WTC11 (cell line): ENCODE data around the gene LMTK2. TPM values are rescaled to one million over a fixed set of nuclear protein-coding genes. Genes with fewer than 3 reads are reported as not detected.

Source experiments
- ATAC-seq: fragments of 200-7000 bp; cut with Tn5 transposase; 2 replicates; pipeline ENCODE4 v1.10.0; 2021; ENCODE audit warnings: mild to moderate bottlenecking, moderate library complexity
- CTCF ChIA-PET: fragments of 300-600 bp; sonication (Branson Sonifier 250); formaldehyde crosslinking; loops from one replicate; lab custom pipeline; 2021; ENCODE audit warnings: antibody characterized with exemption; lab: Charles Lee
- POLR2A ChIA-PET: fragments of 350-600 bp; sonication (Branson Sonifier 250); formaldehyde crosslinking; loops from one replicate; lab custom pipeline; 2021; ENCODE audit warnings: antibody characterized with exemption; lab: Charles Lee
- DNase-seq: peaks from one replicate; pipeline ENCODE4 v3.0.0; 2021; ENCODE audit warnings: low spot score
- H3K27ac Mint-ChIP-seq: 2 replicates; pipeline ENCODE4 v1.8.0; 2021; ENCODE audit warnings: mixed read lengths
- H3K27me3 Mint-ChIP-seq: 2 replicates; pipeline ENCODE4 v1.8.0; 2021; ENCODE audit warnings: low read depth, mild to moderate bottlenecking, moderate library complexity, mixed read lengths
- H3K36me3 Mint-ChIP-seq: 2 replicates; pipeline ENCODE4 v1.8.0; 2021; ENCODE audit warnings: mixed read lengths
- H3K4me1 Mint-ChIP-seq: 2 replicates; pipeline ENCODE4 v1.8.0; 2022; ENCODE audit warnings: mixed read lengths
- H3K4me3 Mint-ChIP-seq: 2 replicates; pipeline ENCODE4 v1.8.0; 2021; ENCODE audit warnings: mild to moderate bottlenecking, moderate library complexity, mixed read lengths
- H3K9me3 Mint-ChIP-seq: 2 replicates; pipeline ENCODE4 v1.8.0; 2021; ENCODE audit warnings: mixed read lengths
- ARID4B ChIP-seq: sonication (generic); formaldehyde crosslinking; IDR thresholded peaks from 2 replicates; pipeline ENCODE4 v1.8.0; 2023; ENCODE audit warnings: missing genetic modification reagents, mild to moderate bottlenecking, borderline replicate concordance
- CDX4 ChIP-seq: fragments of 250-450 bp; sonication (Bioruptor Pico); IDR thresholded peaks from 2 replicates; pipeline ENCODE4 v1.9.0; 2021; ENCODE audit warnings: moderate library complexity, mild to moderate bottlenecking, inconsistent platforms, borderline replicate concordance
- ESRRA ChIP-seq: sonication (generic); formaldehyde crosslinking; IDR thresholded peaks from 2 replicates; pipeline ENCODE4 v1.8.1; 2022; ENCODE audit warnings: mild to moderate bottlenecking, missing genetic modification reagents, borderline replicate concordance
- ETV6 ChIP-seq: sonication (generic); formaldehyde crosslinking; IDR thresholded peaks from 2 replicates; pipeline ENCODE4 v1.8.1; 2022; ENCODE audit warnings: mild to moderate bottlenecking, missing genetic modification reagents
- FOXJ3 ChIP-seq: sonication (generic); formaldehyde crosslinking; IDR thresholded peaks from 2 replicates; pipeline ENCODE4 v1.9.0; 2021; ENCODE audit warnings: missing genetic modification reagents, mild to moderate bottlenecking, borderline replicate concordance
- IRF2 ChIP-seq: sonication (generic); formaldehyde crosslinking; IDR thresholded peaks from 2 replicates; pipeline ENCODE4 v1.8.0; 2022; ENCODE audit warnings: low read depth, missing genetic modification reagents, borderline replicate concordance
- KAT7 ChIP-seq: sonication (generic); formaldehyde crosslinking; IDR thresholded peaks from 2 replicates; pipeline ENCODE4 v1.8.1; 2023; ENCODE audit warnings: missing genetic modification reagents, mild to moderate bottlenecking, borderline replicate concordance
- MXD4 ChIP-seq: fragments of 250-450 bp; sonication (Bioruptor Pico); IDR thresholded peaks from 2 replicates; pipeline ENCODE4 v1.8.0; 2021; ENCODE audit warnings: mild to moderate bottlenecking, moderate library complexity, borderline replicate concordance
- NR3C1 ChIP-seq: sonication (generic); formaldehyde crosslinking; conservative IDR thresholded peaks from 2 replicates; pipeline ENCODE4 v1.8.1; 2023; ENCODE audit warnings: low read depth, mild to moderate bottlenecking, missing genetic modification reagents
- OVOL2 ChIP-seq: fragments of 250-450 bp; sonication (Bioruptor Pico); IDR thresholded peaks from 2 replicates; pipeline ENCODE4 v1.9.0; 2021; ENCODE audit warnings: mild to moderate bottlenecking, borderline replicate concordance
- RORB ChIP-seq: fragments of 250-450 bp; sonication (Bioruptor Pico); IDR thresholded peaks from 2 replicates; pipeline ENCODE4 v1.9.0; 2021; ENCODE audit warnings: mild to moderate bottlenecking
- SMAD3 ChIP-seq: sonication (generic); formaldehyde crosslinking; IDR thresholded peaks from 2 replicates; pipeline ENCODE4 v1.8.0; 2022; ENCODE audit warnings: missing genetic modification reagents, mild to moderate bottlenecking, borderline replicate concordance
- SOX15 ChIP-seq: fragments of 250-450 bp; sonication (Bioruptor Pico); IDR thresholded peaks from 2 replicates; pipeline ENCODE4 v1.9.0; 2021; ENCODE audit warnings: mild to moderate bottlenecking
- TCF7 ChIP-seq: sonication (generic); formaldehyde crosslinking; IDR thresholded peaks from 2 replicates; pipeline ENCODE4 v1.8.0; 2022; ENCODE audit warnings: mild to moderate bottlenecking, low read depth, missing genetic modification reagents, moderate library complexity
- ZBTB21 ChIP-seq: sonication (generic); formaldehyde crosslinking; IDR thresholded peaks from 2 replicates; pipeline ENCODE4 v1.8.1; 2023; ENCODE audit warnings: mild to moderate bottlenecking, missing genetic modification reagents, borderline replicate concordance
- ZNF317 ChIP-seq: sonication (generic); formaldehyde crosslinking; IDR thresholded peaks from 2 replicates; pipeline ENCODE4 v1.8.1; 2023; ENCODE audit warnings: low read depth, mild to moderate bottlenecking, moderate library complexity, missing genetic modification reagents, borderline replicate concordance
- ZNF512 ChIP-seq: sonication (generic); formaldehyde crosslinking; IDR thresholded peaks from 2 replicates; pipeline ENCODE4 v1.8.1; 2022; ENCODE audit warnings: missing genetic modification reagents, borderline replicate concordance
- total RNA-seq: library from RNA; stranded (reverse); gene quantifications from 3 replicates; pipeline ENCODE4 v1.2.3, GENCODE V29; 2021
- TF ChIP-seq, protein P1 (sequence below): fragments of 250-450 bp; sonication (Bioruptor Pico); IDR thresholded peaks from 2 replicates; pipeline ENCODE4 v1.9.0; 2021; ENCODE audit warnings: mild to moderate bottlenecking
- TF ChIP-seq, protein P2 (sequence below): fragments of 250-450 bp; sonication (Bioruptor Pico); IDR thresholded peaks from 2 replicates; pipeline ENCODE4 v1.9.0; 2021; ENCODE audit warnings: mild to moderate bottlenecking
- TF ChIP-seq, protein P3 (sequence below): sonication (generic); formaldehyde crosslinking; IDR thresholded peaks from 2 replicates; pipeline ENCODE4 v1.8.1; 2023; ENCODE audit warnings: mild to moderate bottlenecking, missing genetic modification reagents, borderline replicate concordance

The LMTK2 gene
- total RNA-seq, 1 experiment from 2014 or later, result 24.3 TPM

- CTCF ChIA-PET, result no interaction called here
- POLR2A ChIA-PET, result no interaction called here
- DNase-seq (no peak), ATAC-seq (no peak)
- TF ChIP-seq SOX15 (CRISPR knock-in tag), result no peak
- no peak for TF ChIP-seq IRF2 (CRISPR knock-in tag)
- TF ChIP-seq ARID4B (CRISPR knock-in tag), result no peak
- no peak for TF ChIP-seq FOXJ3 (CRISPR knock-in tag)
- TF ChIP-seq CDX4 (CRISPR knock-in tag), result no peak
- no peak for TF ChIP-seq MXD4 (CRISPR knock-in tag)
- TF ChIP-seq KAT7 (CRISPR knock-in tag), result no peak
- TF ChIP-seq ZNF512 (CRISPR knock-in tag), result no peak
- TF ChIP-seq ZBTB21, result no peak
- TF ChIP-seq ETV6, result no peak
- TF ChIP-seq, protein P1, sequence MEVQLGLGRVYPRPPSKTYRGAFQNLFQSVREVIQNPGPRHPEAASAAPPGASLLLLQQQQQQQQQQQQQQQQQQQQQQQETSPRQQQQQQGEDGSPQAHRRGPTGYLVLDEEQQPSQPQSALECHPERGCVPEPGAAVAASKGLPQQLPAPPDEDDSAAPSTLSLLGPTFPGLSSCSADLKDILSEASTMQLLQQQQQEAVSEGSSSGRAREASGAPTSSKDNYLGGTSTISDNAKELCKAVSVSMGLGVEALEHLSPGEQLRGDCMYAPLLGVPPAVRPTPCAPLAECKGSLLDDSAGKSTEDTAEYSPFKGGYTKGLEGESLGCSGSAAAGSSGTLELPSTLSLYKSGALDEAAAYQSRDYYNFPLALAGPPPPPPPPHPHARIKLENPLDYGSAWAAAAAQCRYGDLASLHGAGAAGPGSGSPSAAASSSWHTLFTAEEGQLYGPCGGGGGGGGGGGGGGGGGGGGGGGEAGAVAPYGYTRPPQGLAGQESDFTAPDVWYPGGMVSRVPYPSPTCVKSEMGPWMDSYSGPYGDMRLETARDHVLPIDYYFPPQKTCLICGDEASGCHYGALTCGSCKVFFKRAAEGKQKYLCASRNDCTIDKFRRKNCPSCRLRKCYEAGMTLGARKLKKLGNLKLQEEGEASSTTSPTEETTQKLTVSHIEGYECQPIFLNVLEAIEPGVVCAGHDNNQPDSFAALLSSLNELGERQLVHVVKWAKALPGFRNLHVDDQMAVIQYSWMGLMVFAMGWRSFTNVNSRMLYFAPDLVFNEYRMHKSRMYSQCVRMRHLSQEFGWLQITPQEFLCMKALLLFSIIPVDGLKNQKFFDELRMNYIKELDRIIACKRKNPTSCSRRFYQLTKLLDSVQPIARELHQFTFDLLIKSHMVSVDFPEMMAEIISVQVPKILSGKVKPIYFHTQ (CRISPR knock-in tag), result no peak
- no peak for TF ChIP-seq ESRRA (CRISPR knock-in tag)
- Mint-ChIP-seq H3K36me3 (no peaks in the 10 kb centered on the region), H3K27me3 (no peaks in the 10 kb centered on the region), H3K4me3 (no peak overlapping the region), H3K27ac (no peak overlapping the region), H3K4me1 (no peaks in the 10 kb centered on the region), H3K9me3 (no peaks in the 10 kb centered on the region)
Observed at GRCh38 chr7:98225913-98226614, 119.4 kb downstream of the LMTK2 start.

DNA sequence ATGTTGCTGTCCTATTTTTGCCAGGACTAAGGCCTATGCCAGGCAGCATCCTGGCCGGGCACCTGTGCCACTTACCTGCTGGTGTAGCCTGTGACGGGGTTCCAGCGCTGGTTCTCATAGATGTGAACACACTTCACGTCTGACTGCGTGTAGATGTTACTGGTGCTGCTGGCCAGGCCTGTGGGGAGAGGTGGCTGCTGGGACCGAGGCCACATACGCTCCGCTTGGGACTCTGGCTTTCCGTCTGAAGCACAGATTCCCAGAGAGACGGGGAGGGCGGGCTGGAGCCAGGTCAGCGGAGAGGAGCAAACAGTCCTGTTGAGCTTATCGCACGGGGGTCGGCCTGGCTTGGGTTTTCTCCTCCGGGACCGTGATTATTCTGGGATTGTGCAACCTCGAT lies 121.3 kb downstream of the LMTK2 start:
- CTCF ChIA-PET, result no interaction called here
- DNase-seq, result no peak
- Mint-ChIP-seq H3K9me3 (no peaks in the 10 kb centered on the region), H3K27ac (no peak overlapping the region), H3K27me3 (no peaks in the 10 kb centered on the region), H3K36me3 (no peaks in the 10 kb centered on the region), H3K4me3 (no peak overlapping the region), H3K4me1 (no peaks in the 10 kb centered on the region)
- POLR2A ChIA-PET, result no interaction called here
- ATAC-seq, result no peak
- no peak for TF ChIP-seq NR3C1 (CRISPR knock-in tag)
- TF ChIP-seq SMAD3, result no peak
- TF ChIP-seq, protein P2, sequence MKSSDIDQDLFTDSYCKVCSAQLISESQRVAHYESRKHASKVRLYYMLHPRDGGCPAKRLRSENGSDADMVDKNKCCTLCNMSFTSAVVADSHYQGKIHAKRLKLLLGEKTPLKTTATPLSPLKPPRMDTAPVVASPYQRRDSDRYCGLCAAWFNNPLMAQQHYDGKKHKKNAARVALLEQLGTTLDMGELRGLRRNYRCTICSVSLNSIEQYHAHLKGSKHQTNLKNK (CRISPR knock-in tag), result no peak
- TF ChIP-seq OVOL2, result no peak
- TF ChIP-seq ZNF317 (CRISPR knock-in tag), result no peak
- TF ChIP-seq RORB (CRISPR knock-in tag), result no peak
- TF ChIP-seq MXD4 (CRISPR knock-in tag), result no peak
- TF ChIP-seq, protein P3, sequence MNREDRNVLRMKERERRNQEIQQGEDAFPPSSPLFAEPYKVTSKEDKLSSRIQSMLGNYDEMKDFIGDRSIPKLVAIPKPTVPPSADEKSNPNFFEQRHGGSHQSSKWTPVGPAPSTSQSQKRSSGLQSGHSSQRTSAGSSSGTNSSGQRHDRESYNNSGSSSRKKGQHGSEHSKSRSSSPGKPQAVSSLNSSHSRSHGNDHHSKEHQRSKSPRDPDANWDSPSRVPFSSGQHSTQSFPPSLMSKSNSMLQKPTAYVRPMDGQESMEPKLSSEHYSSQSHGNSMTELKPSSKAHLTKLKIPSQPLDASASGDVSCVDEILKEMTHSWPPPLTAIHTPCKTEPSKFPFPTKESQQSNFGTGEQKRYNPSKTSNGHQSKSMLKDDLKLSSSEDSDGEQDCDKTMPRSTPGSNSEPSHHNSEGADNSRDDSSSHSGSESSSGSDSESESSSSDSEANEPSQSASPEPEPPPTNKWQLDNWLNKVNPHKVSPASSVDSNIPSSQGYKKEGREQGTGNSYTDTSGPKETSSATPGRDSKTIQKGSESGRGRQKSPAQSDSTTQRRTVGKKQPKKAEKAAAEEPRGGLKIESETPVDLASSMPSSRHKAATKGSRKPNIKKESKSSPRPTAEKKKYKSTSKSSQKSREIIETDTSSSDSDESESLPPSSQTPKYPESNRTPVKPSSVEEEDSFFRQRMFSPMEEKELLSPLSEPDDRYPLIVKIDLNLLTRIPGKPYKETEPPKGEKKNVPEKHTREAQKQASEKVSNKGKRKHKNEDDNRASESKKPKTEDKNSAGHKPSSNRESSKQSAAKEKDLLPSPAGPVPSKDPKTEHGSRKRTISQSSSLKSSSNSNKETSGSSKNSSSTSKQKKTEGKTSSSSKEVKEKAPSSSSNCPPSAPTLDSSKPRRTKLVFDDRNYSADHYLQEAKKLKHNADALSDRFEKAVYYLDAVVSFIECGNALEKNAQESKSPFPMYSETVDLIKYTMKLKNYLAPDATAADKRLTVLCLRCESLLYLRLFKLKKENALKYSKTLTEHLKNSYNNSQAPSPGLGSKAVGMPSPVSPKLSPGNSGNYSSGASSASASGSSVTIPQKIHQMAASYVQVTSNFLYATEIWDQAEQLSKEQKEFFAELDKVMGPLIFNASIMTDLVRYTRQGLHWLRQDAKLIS, result no peak
- no peak for TF ChIP-seq FOXJ3 (CRISPR knock-in tag)
- TF ChIP-seq TCF7 (CRISPR knock-in tag), result no peak
